Neural cell (in vitro differentiated cells): ENCODE measurements around the gene MOCOS. TPM values are rescaled to one million over a fixed set of nuclear protein-coding genes. Genes with fewer than 3 reads are reported as not detected.

ENCODE experiments used
- H2AFZ ChIP-seq: fragments of 200-600, 300-800 bp; sonication (generic), shearing (Covaris generic); 2 replicates; pipeline ENCODE4 v1.6.0; 2014; ENCODE audit warnings: low read depth, mild to moderate bottlenecking, antibody characterized with exemption, low read length, moderate library complexity
- H3F3A ChIP-seq: fragments of 200-600 bp; shearing (Covaris generic); 2 replicates; pipeline ENCODE4 v1.6.1; 2016; ENCODE audit warnings: mild to moderate bottlenecking, moderate library complexity, mixed read lengths, antibody characterized with exemption, low read length; ENCODE audit not compliant: insufficient read depth, poor library complexity, severe bottlenecking
- H3K27ac ChIP-seq: fragments of 200-600, 300-800 bp; sonication (generic), shearing (Covaris generic); 2 replicates; pipeline ENCODE4 v1.5.1; 2014; ENCODE audit warnings: mild to moderate bottlenecking, low read length, moderate library complexity
- H3K27me3 ChIP-seq: fragments of 300-800, 200-600 bp; sonication (generic), shearing (Covaris generic); 2 replicates; pipeline ENCODE4 v1.6.0; 2014; ENCODE audit warnings: mild to moderate bottlenecking, low read depth, low read length, moderate library complexity; ENCODE audit not compliant: insufficient read depth
- H3K36me3 ChIP-seq: fragments of 300-800, 200-600 bp; sonication (generic), shearing (Covaris generic); 2 replicates; pipeline ENCODE4 v1.5.1; 2014; ENCODE audit warnings: mild to moderate bottlenecking, antibody characterized with exemption, low read length, moderate library complexity; ENCODE audit not compliant: insufficient read depth
- H3K4me2 ChIP-seq: fragments of 300-800, 200-600 bp; sonication (generic), shearing (Covaris generic); 2 replicates; pipeline ENCODE4 v1.6.0; 2014; ENCODE audit warnings: mild to moderate bottlenecking, low read length
- H3K4me3 ChIP-seq: fragments of 300-800, 200-600 bp; sonication (generic), shearing (Covaris generic); 2 replicates; pipeline ENCODE4 v1.5.1; 2014; ENCODE audit warnings: mild to moderate bottlenecking, low read length, moderate library complexity
- H3K79me2 ChIP-seq: fragments of 200-600 bp; shearing (Covaris generic); replicated peaks from 2 replicates; pipeline ENCODE4 v1.6.0; 2014; ENCODE audit warnings: mild to moderate bottlenecking, low read length, moderate library complexity; ENCODE audit not compliant: insufficient read depth
- H3K9ac ChIP-seq: fragments of 300-800, 200-600 bp; sonication (generic), shearing (Covaris generic); 2 replicates; pipeline ENCODE4 v1.6.1; 2016; ENCODE audit warnings: mild to moderate bottlenecking, low read length, mixed read lengths
- H3K9me2 ChIP-seq: fragments of 200-600 bp; shearing (Covaris generic); 2 replicates; pipeline ENCODE4 v1.6.1; 2016; ENCODE audit warnings: mild to moderate bottlenecking, low read length, mixed read lengths; ENCODE audit not compliant: insufficient read depth
- H3K9me3 ChIP-seq: fragments of 200-600, 300-800 bp; sonication (generic), shearing (Covaris generic); 2 replicates; pipeline ENCODE4 v1.6.1; 2016; ENCODE audit warnings: mild to moderate bottlenecking, mixed run types, low read length, moderate library complexity, mixed read lengths
- H4K20me1 ChIP-seq: fragments of 200-600 bp; shearing (Covaris generic); 2 replicates; pipeline ENCODE4 v1.6.1; 2016; ENCODE audit warnings: mild to moderate bottlenecking, mixed run types; ENCODE audit not compliant: insufficient read depth
- EP300 ChIP-seq: fragments of 450-650 bp; conservative IDR thresholded peaks from 2 replicates; pipeline ENCODE4 v1.6.1; 2014; ENCODE audit warnings: antibody characterized with exemption, mild to moderate bottlenecking, moderate library complexity; ENCODE audit not compliant: poor library complexity, severe bottlenecking
- EZH2 ChIP-seq: fragments of 200-600, 300-800 bp; shearing (Covaris generic), sonication (generic); IDR thresholded peaks from 2 replicates; pipeline ENCODE4 v1.6.1; 2014; ENCODE audit warnings: antibody characterized with exemption, low read length, borderline replicate concordance, mild to moderate bottlenecking; ENCODE audit not compliant: insufficient read depth, poor library complexity, severe bottlenecking
- MXI1 ChIP-seq: fragments of 450-650 bp; conservative IDR thresholded peaks from 2 replicates; pipeline ENCODE4 v1.6.1; 2014; ENCODE audit warnings: antibody characterized with exemption, mild to moderate bottlenecking; ENCODE audit not compliant: poor library complexity, severe bottlenecking
- POLR2AphosphoS5 ChIP-seq: IDR thresholded peaks from 2 replicates; pipeline ENCODE4 v1.6.1; 2012
- RAD21 ChIP-seq: fragments of 450-650 bp; conservative IDR thresholded peaks from 2 replicates; pipeline ENCODE4 v1.6.1; 2014; ENCODE audit warnings: antibody characterized with exemption, mild to moderate bottlenecking, moderate library complexity
- SMC3 ChIP-seq: fragments of 450-650 bp; conservative IDR thresholded peaks from 2 replicates; pipeline ENCODE4 v1.6.1; 2014; ENCODE audit warnings: antibody characterized with exemption, mild to moderate bottlenecking, moderate library complexity; ENCODE audit not compliant: poor library complexity
- TAF1 ChIP-seq: IDR thresholded peaks from 2 replicates; pipeline ENCODE4 v1.6.1; 2012; ENCODE audit warnings: low read depth
- polyA plus RNA-seq: library from polyadenylated mRNA; depleted of rRNA; stranded (reverse); fragments of >200 nt; gene quantifications from 2 replicates; pipeline ENCODE4 v1.2.3, GENCODE V29; 2014
- TF ChIP-seq, protein P1 (sequence below): IDR thresholded peaks from 2 replicates; pipeline ENCODE4 v1.6.1; 2012; ENCODE audit warnings: borderline replicate concordance
- TF ChIP-seq, protein P2 (sequence below): fragments of 450-650 bp; IDR thresholded peaks from 2 replicates; pipeline ENCODE4 v1.5.1; 2014; ENCODE audit warnings: antibody characterized with exemption, mild to moderate bottlenecking, moderate library complexity; ENCODE audit not compliant: poor library complexity, severe bottlenecking

The MOCOS gene
- polyA plus RNA-seq, 1 donor from 2014 or later, result not detected

DNA sequence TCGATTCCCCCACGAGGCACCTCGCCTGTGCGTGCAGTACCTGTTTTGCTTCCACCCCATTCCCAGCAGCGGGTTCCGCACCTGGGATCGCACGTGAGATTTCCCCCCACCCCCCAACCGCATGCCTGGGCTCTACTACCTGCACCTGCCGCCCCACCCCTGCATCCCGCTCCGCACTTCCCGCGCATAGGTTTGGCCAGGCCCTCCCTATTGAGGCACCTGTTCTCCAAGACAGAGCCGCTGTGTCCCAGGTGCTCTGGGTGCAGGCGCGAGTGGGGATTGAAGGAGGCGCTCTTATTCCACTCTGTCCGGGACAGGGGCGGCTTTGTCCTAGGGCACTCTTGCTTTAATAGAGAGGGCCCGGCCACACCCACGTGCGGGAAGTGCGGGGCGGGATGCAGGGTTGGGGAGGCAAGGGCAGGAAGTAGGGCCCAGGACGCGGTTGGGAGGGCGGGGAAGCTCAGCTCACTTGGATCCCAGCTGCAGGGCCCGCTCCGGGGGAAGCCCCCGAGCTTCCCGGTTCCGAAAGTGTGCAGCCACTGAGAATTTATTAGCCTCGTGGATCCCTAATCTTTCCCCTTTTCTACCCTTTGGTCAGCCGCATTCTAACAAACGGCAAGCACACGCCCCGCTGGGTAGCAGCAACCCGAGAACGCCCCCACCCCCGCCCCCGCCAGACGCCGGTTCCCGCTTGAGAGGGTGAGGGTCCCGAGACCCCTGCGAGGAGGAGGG is 670 bp upstream of the MOCOS start:
- peaks cover 42% of the 10 kb centered on the region for H3K27me3 ChIP-seq
- peak overlapping the region; percentile 67 for H3K4me3 ChIP-seq
- no peaks in the 10 kb centered on the region for H3K9me2 ChIP-seq
- no peaks in the 10 kb centered on the region for H4K20me1 ChIP-seq
- peak overlapping the region; percentile 78 for H3K4me2 ChIP-seq
- no peak overlapping the region for H2AFZ ChIP-seq
- H3K27ac ChIP-seq, result no peak overlapping the region
- peak overlapping the region; percentile 31 for H3K9ac ChIP-seq
- no peaks in the 10 kb centered on the region for H3K9me3 ChIP-seq
- H3F3A ChIP-seq, result no peaks in the 10 kb centered on the region
- H3K36me3 ChIP-seq, result no peaks in the 10 kb centered on the region
- TF ChIP-seq, protein P1, sequence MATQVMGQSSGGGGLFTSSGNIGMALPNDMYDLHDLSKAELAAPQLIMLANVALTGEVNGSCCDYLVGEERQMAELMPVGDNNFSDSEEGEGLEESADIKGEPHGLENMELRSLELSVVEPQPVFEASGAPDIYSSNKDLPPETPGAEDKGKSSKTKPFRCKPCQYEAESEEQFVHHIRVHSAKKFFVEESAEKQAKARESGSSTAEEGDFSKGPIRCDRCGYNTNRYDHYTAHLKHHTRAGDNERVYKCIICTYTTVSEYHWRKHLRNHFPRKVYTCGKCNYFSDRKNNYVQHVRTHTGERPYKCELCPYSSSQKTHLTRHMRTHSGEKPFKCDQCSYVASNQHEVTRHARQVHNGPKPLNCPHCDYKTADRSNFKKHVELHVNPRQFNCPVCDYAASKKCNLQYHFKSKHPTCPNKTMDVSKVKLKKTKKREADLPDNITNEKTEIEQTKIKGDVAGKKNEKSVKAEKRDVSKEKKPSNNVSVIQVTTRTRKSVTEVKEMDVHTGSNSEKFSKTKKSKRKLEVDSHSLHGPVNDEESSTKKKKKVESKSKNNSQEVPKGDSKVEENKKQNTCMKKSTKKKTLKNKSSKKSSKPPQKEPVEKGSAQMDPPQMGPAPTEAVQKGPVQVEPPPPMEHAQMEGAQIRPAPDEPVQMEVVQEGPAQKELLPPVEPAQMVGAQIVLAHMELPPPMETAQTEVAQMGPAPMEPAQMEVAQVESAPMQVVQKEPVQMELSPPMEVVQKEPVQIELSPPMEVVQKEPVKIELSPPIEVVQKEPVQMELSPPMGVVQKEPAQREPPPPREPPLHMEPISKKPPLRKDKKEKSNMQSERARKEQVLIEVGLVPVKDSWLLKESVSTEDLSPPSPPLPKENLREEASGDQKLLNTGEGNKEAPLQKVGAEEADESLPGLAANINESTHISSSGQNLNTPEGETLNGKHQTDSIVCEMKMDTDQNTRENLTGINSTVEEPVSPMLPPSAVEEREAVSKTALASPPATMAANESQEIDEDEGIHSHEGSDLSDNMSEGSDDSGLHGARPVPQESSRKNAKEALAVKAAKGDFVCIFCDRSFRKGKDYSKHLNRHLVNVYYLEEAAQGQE, result no peak
- TF ChIP-seq RAD21, result no peak
- H3K79me2 ChIP-seq, result no peaks in the 10 kb centered on the region

DNA sequence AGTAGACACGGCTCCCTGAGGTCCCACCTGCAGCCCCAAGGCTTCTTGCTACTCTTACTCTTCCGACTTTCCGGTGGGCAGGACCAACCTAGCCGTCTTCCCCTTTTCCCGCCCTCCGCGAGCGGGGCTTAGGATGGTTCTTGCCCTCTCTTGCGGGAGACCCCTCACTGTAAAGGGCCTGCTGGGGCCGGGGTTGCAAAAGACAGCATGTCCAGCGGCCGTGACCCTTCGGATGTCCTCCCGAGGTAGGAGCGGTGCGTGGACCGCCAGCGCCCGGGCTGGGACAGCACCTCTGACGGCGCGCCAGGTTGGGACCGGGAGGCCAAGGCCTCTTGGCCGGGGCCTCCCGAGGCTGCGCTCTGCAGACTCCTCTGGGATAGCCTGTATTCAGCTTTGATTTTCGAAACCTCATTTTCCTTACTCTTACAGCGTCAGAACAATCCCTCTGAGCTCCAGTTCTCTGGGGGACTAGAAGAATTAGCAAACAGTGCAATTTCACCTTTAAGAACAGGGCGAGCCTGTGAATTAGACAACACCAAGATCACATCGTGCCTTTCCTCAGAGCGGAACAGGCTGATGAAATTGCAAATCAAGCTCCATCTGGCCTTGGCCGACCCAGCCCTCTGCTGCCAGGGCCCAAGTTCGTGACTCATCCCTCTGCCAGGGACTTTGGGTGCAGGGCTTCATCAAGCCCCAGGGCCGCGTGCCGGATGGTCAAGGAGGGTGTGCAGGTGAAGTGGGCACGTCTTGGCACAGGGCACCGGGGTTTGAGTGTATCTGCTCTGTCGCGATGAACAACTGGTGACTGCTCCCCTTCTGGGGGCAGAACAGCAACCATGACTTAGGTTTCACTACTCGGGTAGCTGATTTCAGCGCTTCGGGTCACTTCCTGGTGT is 777 bp downstream of the MOCOS start:
- TF ChIP-seq SMC3 (no peak), POLR2AphosphoS5 (no peak), EP300 (no peak), EZH2 (no peak), MXI1 (no peak), TAF1 (no peak), RAD21 (no peak)
- TF ChIP-seq, protein P1, result no peak
- TF ChIP-seq, protein P2, sequence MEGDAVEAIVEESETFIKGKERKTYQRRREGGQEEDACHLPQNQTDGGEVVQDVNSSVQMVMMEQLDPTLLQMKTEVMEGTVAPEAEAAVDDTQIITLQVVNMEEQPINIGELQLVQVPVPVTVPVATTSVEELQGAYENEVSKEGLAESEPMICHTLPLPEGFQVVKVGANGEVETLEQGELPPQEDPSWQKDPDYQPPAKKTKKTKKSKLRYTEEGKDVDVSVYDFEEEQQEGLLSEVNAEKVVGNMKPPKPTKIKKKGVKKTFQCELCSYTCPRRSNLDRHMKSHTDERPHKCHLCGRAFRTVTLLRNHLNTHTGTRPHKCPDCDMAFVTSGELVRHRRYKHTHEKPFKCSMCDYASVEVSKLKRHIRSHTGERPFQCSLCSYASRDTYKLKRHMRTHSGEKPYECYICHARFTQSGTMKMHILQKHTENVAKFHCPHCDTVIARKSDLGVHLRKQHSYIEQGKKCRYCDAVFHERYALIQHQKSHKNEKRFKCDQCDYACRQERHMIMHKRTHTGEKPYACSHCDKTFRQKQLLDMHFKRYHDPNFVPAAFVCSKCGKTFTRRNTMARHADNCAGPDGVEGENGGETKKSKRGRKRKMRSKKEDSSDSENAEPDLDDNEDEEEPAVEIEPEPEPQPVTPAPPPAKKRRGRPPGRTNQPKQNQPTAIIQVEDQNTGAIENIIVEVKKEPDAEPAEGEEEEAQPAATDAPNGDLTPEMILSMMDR, result no peak
- Histone ChIP-seq H2AFZ (no peak overlapping the region), H4K20me1 (no peaks in the 10 kb centered on the region), H3K27me3 (peaks cover 42% of the 10 kb centered on the region), H3K9me2 (no peaks in the 10 kb centered on the region), H3K79me2 (no peaks in the 10 kb centered on the region), H3K9ac (no peak overlapping the region), H3K9me3 (no peaks in the 10 kb centered on the region), H3K4me3 (peak overlapping the region; percentile 67), H3K36me3 (no peaks in the 10 kb centered on the region), H3K4me2 (no peak overlapping the region), H3K27ac (no peak overlapping the region), H3F3A (no peaks in the 10 kb centered on the region)
